SK-N-SH treated with all-trans-retinoic acid at 6 μM for 48 hours (cell line): Measurements from ENCODE around the gene SNCG.

Experiments used
- ATAC-seq: fragments of 200-7000 bp; cut with Tn5 transposase; 3 replicates; pipeline ENCODE4 v1.9.1; 2020; ENCODE audit warnings: mild to moderate bottlenecking, moderate library complexity
- ARNTL ChIP-seq: fragments of 450-650 bp; formaldehyde crosslinking; IDR thresholded peaks from 2 replicates; pipeline ENCODE4 v1.5.0; 2020; ENCODE audit warnings: low read depth, mild to moderate bottlenecking, moderate library complexity, borderline replicate concordance
- GLIS3 ChIP-seq: fragments of 250-450 bp; sonication (Bioruptor Pico); IDR thresholded peaks from 2 replicates; pipeline ENCODE4 v1.5.0; 2020; ENCODE audit warnings: mild to moderate bottlenecking, moderate library complexity
- ISL1 ChIP-seq: fragments of 250-450 bp; sonication (Bioruptor Pico); IDR thresholded peaks from 2 replicates; pipeline ENCODE4 v2.1.2; 2022; ENCODE audit warnings: mild to moderate bottlenecking, moderate library complexity
- OSR1 ChIP-seq: fragments of 250-450 bp; sonication (Bioruptor Pico); IDR thresholded peaks from 2 replicates; pipeline ENCODE4 v1.8.0; 2022; ENCODE audit warnings: moderate library complexity, mild to moderate bottlenecking, inconsistent platforms
- PPARA ChIP-seq: fragments of 250-450 bp; sonication (Bioruptor Pico); IDR thresholded peaks from 2 replicates; pipeline ENCODE4 v1.5.0; 2020; ENCODE audit warnings: mild to moderate bottlenecking, borderline replicate concordance
- RARB ChIP-seq: fragments of 250-450 bp; sonication (Bioruptor Pico); IDR thresholded peaks from 2 replicates; pipeline ENCODE4 v1.8.0; 2021; ENCODE audit warnings: mild to moderate bottlenecking, moderate library complexity
- TCF4 ChIP-seq: fragments of 250-450 bp; sonication (Bioruptor Pico); IDR thresholded peaks from 2 replicates; pipeline ENCODE4 v1.8.0; 2021; ENCODE audit warnings: mild to moderate bottlenecking, moderate library complexity, borderline replicate concordance
- TOX ChIP-seq: fragments of 250-450 bp; sonication (Bioruptor Pico); IDR thresholded peaks from 2 replicates; pipeline ENCODE4 v1.8.0; 2021; ENCODE audit warnings: mild to moderate bottlenecking, moderate library complexity, borderline replicate concordance
- ZFP3 ChIP-seq: fragments of 250-450 bp; sonication (Bioruptor Pico); IDR thresholded peaks from 2 replicates; pipeline ENCODE4 v1.5.0; 2020; ENCODE audit warnings: mild to moderate bottlenecking, moderate library complexity
- ZFP30 ChIP-seq: fragments of 450-650 bp; formaldehyde crosslinking; IDR thresholded peaks from 2 replicates; pipeline ENCODE4 v1.5.0; 2022; ENCODE audit warnings: mild to moderate bottlenecking, moderate library complexity
- ZNF70 ChIP-seq: fragments of 450-650 bp; formaldehyde crosslinking; IDR thresholded peaks from 2 replicates; pipeline ENCODE4 v1.5.0; 2020; ENCODE audit warnings: mild to moderate bottlenecking, moderate library complexity
- ZNF8 ChIP-seq: fragments of 450-650 bp; formaldehyde crosslinking; IDR thresholded peaks from 2 replicates; pipeline ENCODE4 v1.5.0; 2020; ENCODE audit warnings: mild to moderate bottlenecking, moderate library complexity
- TF ChIP-seq, protein P1 (sequence below): fragments of 250-450 bp; sonication (Bioruptor Pico); IDR thresholded peaks from 2 replicates; pipeline ENCODE4 v1.8.0; 2021; ENCODE audit warnings: low read depth, mild to moderate bottlenecking, moderate library complexity, borderline replicate concordance
- TF ChIP-seq, protein P2 (sequence below): fragments of 250-450 bp; sonication (Bioruptor Pico); IDR thresholded peaks from 2 replicates; pipeline ENCODE4 v1.5.1; 2020; ENCODE audit warnings: low read depth, mild to moderate bottlenecking, moderate library complexity
- TF ChIP-seq, protein P3 (sequence below): fragments of 250-450 bp; sonication (Bioruptor Pico); IDR thresholded peaks from 2 replicates; pipeline ENCODE4 v1.5.1; 2021; ENCODE audit warnings: mild to moderate bottlenecking, moderate library complexity
- TF ChIP-seq, protein P4 (sequence below): fragments of 250-450 bp; sonication (Bioruptor Pico); IDR thresholded peaks from 2 replicates; pipeline ENCODE4 v1.5.0; 2020; ENCODE audit warnings: mild to moderate bottlenecking, moderate library complexity

SNCG gene

DNA sequence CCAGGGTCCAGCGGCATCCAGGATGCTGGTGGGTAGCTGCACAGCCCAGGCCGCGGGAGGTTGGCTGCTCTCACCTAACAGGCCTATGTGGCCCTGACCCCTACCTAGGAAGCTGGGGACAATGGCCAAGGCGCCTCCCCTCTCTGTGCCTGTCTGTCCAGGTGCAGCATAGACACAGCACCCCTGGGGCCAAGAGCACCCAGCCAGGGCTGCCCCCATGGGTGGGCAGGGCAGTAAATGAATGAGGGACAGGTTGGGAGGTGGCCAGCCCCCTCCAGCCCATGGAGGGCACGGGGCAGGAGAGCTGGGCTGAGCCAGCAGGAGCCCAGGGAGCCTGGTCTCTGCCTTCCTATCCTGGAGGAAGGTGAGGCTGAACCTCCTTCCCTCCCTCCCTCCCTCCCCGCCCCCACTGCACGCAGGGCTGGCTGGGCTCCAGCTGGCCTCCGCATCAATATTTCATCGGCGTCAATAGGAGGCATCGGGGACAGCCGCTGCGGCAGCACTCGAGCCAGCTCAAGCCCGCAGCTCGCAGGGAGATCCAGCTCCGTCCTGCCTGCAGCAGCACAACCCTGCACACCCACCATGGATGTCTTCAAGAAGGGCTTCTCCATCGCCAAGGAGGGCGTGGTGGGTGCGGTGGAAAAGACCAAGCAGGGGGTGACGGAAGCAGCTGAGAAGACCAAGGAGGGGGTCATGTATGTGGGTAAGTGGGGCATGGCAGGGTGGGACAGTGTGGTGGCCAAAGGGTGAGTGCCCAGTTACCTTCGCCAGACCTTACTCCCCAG lies at the start of gene SNCG:
TSS of gene SNCG (plus strand) at position 484 of the 785 bp plus-strand sequence. CDS start at position 583, 99 bp downstream.
- no peak for ATAC-seq
- TF ChIP-seq, protein P1, sequence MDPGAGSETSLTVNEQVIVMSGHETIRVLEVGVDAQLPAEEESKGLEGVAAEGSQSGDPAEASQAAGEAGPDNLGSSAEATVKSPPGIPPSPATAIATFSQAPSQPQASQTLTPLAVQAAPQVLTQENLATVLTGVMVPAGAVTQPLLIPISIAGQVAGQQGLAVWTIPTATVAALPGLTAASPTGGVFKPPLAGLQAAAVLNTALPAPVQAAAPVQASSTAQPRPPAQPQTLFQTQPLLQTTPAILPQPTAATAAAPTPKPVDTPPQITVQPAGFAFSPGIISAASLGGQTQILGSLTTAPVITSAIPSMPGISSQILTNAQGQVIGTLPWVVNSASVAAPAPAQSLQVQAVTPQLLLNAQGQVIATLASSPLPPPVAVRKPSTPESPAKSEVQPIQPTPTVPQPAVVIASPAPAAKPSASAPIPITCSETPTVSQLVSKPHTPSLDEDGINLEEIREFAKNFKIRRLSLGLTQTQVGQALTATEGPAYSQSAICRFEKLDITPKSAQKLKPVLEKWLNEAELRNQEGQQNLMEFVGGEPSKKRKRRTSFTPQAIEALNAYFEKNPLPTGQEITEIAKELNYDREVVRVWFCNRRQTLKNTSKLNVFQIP: no peak
- TF ChIP-seq ZFP30 (CRISPR knock-in tag) (no peak), PPARA (no peak), ZNF8 (CRISPR knock-in tag) (no peak), GLIS3 (CRISPR knock-in tag) (no peak)
- TF ChIP-seq, protein P2, sequence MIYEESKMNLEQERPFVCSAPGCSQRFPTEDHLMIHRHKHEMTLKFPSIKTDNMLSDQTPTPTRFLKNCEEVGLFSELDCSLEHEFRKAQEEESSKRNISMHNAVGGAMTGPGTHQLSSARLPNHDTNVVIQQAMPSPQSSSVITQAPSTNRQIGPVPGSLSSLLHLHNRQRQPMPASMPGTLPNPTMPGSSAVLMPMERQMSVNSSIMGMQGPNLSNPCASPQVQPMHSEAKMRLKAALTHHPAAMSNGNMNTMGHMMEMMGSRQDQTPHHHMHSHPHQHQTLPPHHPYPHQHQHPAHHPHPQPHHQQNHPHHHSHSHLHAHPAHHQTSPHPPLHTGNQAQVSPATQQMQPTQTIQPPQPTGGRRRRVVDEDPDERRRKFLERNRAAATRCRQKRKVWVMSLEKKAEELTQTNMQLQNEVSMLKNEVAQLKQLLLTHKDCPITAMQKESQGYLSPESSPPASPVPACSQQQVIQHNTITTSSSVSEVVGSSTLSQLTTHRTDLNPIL (CRISPR knock-in tag): no peak

DNA sequence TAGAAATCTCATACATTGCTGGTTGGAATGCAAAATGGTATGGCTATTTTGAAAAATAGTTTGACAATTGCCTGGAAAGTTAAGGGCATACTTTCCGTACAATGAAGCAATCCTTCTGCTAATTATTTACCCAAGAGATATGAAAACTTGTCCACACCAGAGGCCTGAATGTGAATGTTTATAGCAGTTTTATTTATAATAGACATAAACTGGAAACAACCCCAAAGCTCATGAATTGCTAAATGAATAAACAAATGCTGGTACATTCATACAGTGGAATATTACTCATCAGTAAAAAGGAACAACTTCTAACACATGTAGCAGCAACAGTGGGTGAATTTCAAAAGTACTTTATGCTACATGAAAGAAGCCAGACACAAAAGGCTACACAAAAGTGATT lies 43.7 kb upstream of the SNCG start:
- no peak for TF ChIP-seq GLIS3 (CRISPR knock-in tag)
- TF ChIP-seq, protein P1: no peak
- no peak for TF ChIP-seq ARNTL
- no peak for TF ChIP-seq ZFP30 (CRISPR knock-in tag)
- TF ChIP-seq ZFP3 (CRISPR knock-in tag): no peak
- TF ChIP-seq, all 23 proteins: peak for 0
- ATAC-seq: no peak

DNA sequence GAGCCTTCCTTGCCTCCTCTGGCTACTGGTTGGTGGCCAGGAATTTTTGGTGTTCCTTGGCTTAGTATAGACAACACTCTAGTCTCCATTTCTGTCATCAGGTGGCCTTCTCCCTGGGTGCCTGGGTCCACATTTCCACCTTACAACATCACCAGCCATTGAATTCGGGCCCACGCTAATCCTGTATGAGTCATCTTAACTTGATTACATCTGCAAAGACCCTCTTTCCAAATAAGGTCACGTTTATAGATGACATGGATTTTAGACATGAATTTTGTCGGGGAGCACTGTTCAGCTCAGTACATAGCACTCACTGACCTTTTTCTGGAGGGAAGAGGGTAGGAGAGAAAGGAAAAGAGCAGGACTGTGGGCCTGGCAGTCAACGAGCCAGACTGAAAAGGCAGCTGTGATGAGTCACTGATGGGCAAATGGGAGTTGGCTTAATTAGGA lies 40.4 kb upstream of the SNCG start:
- peak; percentile 54 for ATAC-seq
- TF ChIP-seq ZNF70 (CRISPR knock-in tag): no peak
- no peak for TF ChIP-seq PPARA
- TF ChIP-seq RARB (CRISPR knock-in tag): no peak
- no peak for TF ChIP-seq ZFP30 (CRISPR knock-in tag)
- TF ChIP-seq TCF4 (CRISPR knock-in tag): no peak
- TF ChIP-seq ISL1 (CRISPR knock-in tag): no peak
- TF ChIP-seq, protein P3, sequence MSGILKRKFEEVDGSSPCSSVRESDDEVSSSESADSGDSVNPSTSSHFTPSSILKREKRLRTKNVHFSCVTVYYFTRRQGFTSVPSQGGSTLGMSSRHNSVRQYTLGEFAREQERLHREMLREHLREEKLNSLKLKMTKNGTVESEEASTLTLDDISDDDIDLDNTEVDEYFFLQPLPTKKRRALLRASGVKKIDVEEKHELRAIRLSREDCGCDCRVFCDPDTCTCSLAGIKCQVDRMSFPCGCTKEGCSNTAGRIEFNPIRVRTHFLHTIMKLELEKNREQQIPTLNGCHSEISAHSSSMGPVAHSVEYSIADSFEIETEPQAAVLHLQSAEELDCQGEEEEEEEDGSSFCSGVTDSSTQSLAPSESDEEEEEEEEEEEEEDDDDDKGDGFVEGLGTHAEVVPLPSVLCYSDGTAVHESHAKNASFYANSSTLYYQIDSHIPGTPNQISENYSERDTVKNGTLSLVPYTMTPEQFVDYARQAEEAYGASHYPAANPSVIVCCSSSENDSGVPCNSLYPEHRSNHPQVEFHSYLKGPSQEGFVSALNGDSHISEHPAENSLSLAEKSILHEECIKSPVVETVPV (CRISPR knock-in tag): no peak

DNA sequence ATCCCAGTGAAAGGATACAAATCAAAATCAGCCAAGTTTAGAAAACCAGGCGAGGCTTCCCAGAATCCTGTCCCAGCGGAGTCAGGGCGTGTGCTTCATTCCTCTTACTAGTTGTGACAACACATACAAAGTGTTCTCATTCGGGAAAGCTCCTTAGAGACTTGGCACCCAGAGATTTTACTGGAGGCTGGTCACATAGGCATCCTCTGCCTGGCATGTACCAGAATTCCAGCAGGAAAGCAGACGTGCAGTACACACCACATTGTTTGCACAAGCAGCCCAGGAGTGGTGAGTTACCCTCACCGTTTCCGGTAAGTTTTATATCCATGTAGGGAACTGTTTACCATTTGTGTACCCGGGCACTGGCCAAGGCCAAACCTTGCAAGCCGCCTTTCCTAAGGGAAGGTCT lies 35.8 kb upstream of the SNCG start:
- no peak for TF ChIP-seq ZNF8 (CRISPR knock-in tag)
- TF ChIP-seq ZFP3 (CRISPR knock-in tag): no peak
- ATAC-seq: no peak

DNA sequence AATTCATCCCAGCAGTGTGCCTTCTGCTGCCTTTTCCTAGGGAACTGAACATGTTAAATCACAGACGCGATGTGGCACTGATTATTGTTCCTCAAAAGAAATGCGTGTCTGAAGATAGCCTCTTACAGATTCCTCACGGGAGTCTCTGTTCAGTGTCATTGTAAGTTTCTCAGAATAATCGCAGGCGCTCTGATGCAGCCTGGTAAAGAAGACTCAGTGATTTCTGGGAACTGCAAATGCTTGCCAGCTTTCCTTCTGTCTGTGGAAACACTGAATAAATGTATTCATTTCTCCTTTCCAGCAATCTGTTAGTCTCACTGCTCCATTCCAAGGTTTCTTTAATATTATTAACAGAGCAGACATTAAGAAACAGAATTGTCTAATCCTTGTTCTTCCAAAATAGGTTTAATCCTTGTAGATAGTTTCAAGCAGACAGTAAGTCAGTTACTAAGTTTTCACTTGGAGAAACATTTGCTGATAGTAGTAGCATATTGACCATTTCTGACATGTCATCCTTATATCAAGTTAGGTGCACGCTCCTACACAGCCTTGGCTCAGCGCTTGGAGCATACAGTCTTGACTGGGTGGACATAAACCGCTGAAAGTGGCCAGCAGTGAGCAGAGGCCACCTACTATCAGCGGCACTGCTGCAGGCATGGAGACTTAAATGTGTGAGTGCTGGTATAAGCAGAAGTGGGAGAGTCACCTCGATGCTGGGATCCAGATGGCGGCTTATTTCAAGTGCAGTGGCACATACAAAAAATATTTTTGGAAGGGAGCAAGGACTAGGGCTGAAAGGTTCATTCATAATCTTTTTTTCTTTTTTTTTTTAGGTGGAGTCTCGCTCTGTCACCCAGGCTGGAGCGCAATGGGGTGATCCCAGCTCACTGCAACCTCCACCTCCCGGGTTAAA lies 28.7 kb upstream of the SNCG start:
- TF ChIP-seq TOX (no peak), GLIS3 (CRISPR knock-in tag) (no peak), OSR1 (CRISPR knock-in tag) (no peak)
- TF ChIP-seq, protein P4, sequence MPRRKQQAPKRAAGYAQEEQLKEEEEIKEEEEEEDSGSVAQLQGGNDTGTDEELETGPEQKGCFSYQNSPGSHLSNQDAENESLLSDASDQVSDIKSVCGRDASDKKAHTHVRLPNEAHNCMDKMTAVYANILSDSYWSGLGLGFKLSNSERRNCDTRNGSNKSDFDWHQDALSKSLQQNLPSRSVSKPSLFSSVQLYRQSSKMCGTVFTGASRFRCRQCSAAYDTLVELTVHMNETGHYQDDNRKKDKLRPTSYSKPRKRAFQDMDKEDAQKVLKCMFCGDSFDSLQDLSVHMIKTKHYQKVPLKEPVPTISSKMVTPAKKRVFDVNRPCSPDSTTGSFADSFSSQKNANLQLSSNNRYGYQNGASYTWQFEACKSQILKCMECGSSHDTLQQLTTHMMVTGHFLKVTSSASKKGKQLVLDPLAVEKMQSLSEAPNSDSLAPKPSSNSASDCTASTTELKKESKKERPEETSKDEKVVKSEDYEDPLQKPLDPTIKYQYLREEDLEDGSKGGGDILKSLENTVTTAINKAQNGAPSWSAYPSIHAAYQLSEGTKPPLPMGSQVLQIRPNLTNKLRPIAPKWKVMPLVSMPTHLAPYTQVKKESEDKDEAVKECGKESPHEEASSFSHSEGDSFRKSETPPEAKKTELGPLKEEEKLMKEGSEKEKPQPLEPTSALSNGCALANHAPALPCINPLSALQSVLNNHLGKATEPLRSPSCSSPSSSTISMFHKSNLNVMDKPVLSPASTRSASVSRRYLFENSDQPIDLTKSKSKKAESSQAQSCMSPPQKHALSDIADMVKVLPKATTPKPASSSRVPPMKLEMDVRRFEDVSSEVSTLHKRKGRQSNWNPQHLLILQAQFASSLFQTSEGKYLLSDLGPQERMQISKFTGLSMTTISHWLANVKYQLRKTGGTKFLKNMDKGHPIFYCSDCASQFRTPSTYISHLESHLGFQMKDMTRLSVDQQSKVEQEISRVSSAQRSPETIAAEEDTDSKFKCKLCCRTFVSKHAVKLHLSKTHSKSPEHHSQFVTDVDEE: no peak
- TF ChIP-seq, all 23 proteins: peak for 0
- no peak for ATAC-seq
